Measurements from ENCODE around the gene MID2. TPM values are rescaled to one million over a fixed set of nuclear protein-coding genes. Genes with fewer than 3 reads are reported as not detected.

The MID2 gene
- total and polyA plus RNA-seq, 2 experiments from 2014 or later, result 0.84 to 2.1 TPM

DNA sequence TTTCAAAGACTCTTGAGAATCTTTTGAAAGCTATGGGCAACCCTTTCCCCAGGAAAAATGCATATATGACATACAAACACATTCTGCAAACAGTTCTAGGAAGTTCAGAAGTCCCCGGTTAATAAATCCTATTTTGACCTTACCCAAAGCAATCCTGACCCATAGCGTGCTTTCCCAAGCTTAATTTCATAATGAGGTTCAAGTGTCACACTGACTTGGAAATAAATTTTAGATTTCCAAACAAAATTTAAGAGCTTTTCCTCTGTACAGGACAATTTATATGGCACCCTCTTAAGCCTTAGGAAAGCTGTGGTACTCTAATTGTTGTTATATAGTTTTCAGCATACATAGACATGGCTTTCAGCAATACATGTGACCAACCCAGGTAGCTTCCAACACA, 11.3 kb downstream of the MID2 start:
- no peaks in the 10 kb centered on the region for H3K27me3 ChIP-seq (ENCODE audit: insufficient read depth)
- no peaks in the 10 kb centered on the region for H3K36me3 ChIP-seq (ENCODE audit: insufficient read depth)
- DNase-seq (ENCODE audit: low spot score) (no peak), ATAC-seq (no peak)
- no peaks in the 10 kb centered on the region for H3K36me3 Mint-ChIP-seq (ENCODE audit: low read depth)
- H3K4me2 ChIP-seq, result no peak overlapping the region
- H3F3A ChIP-seq (replicated peaks; ENCODE audit: low read depth), result no peaks in the 10 kb centered on the region
- no peak for TF ChIP-seq STAT1 (IDR thresholded peaks at IDR 0.05; ENCODE audit: unreplicated experiment)
- TF ChIP-seq, protein P1, sequence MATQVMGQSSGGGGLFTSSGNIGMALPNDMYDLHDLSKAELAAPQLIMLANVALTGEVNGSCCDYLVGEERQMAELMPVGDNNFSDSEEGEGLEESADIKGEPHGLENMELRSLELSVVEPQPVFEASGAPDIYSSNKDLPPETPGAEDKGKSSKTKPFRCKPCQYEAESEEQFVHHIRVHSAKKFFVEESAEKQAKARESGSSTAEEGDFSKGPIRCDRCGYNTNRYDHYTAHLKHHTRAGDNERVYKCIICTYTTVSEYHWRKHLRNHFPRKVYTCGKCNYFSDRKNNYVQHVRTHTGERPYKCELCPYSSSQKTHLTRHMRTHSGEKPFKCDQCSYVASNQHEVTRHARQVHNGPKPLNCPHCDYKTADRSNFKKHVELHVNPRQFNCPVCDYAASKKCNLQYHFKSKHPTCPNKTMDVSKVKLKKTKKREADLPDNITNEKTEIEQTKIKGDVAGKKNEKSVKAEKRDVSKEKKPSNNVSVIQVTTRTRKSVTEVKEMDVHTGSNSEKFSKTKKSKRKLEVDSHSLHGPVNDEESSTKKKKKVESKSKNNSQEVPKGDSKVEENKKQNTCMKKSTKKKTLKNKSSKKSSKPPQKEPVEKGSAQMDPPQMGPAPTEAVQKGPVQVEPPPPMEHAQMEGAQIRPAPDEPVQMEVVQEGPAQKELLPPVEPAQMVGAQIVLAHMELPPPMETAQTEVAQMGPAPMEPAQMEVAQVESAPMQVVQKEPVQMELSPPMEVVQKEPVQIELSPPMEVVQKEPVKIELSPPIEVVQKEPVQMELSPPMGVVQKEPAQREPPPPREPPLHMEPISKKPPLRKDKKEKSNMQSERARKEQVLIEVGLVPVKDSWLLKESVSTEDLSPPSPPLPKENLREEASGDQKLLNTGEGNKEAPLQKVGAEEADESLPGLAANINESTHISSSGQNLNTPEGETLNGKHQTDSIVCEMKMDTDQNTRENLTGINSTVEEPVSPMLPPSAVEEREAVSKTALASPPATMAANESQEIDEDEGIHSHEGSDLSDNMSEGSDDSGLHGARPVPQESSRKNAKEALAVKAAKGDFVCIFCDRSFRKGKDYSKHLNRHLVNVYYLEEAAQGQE (IDR thresholded peaks at IDR 0.05; ENCODE audit: unreplicated experiment), result no peak
- no peak for TF ChIP-seq EZH2phosphoT487 (IDR thresholded peaks at IDR 0.05; ENCODE audit: unreplicated experiment)
- TF ChIP-seq ZNF114 (CRISPR knock-in tag; IDR thresholded peaks at IDR 0.05), result no peak
- no peak for TF ChIP-seq NANOG (IDR thresholded peaks at IDR 0.05; ENCODE audit: borderline replicate concordance)
- H3K27me3 Mint-ChIP-seq (ENCODE audit: insufficient read depth, low read depth, poor library complexity), result no peaks in the 10 kb centered on the region
- H2AFZ ChIP-seq, result no peak overlapping the region
- no peak overlapping the region for H3K4me3 Mint-ChIP-seq
- H3K4me1 Mint-ChIP-seq, result no peaks in the 10 kb centered on the region
- no peaks in the 10 kb centered on the region for H3K4me1 ChIP-seq (ENCODE audit: insufficient read depth)
- H3K4me3 ChIP-seq, result no peak overlapping the region
- H3K9me2 ChIP-seq (ENCODE audit: insufficient read depth), result no peaks in the 10 kb centered on the region
- no peak overlapping the region for H3K27ac Mint-ChIP-seq
- H4K20me1 ChIP-seq (replicated peaks; ENCODE audit: insufficient read depth), result no peaks in the 10 kb centered on the region
- no peak overlapping the region for H3K27ac ChIP-seq (ENCODE audit: low read depth)
- no peaks in the 10 kb centered on the region for H3K79me2 ChIP-seq (replicated peaks; ENCODE audit: insufficient read depth)
- no peaks in the 10 kb centered on the region for H3K9me3 Mint-ChIP-seq

DNA sequence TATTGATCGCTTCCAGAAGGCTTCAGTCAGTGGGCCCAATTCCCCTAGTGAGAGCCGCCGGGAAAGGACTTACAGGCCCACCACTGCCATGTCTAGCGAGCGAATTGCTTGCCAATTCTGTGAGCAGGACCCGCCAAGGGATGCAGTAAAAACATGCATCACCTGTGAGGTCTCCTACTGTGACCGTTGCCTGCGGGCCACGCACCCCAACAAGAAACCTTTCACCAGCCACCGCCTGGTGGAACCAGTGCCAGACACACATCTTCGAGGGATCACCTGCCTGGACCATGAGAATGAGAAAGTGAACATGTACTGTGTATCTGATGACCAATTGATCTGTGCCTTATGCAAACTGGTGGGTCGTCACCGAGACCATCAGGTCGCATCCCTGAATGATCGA, 15.3 kb downstream of the MID2 start:
- no peak for DNase-seq (ENCODE audit: low spot score)
- Mint-ChIP-seq H3K27ac (no peak overlapping the region), H3K4me3 (no peak overlapping the region), H3K4me1 (no peaks in the 10 kb centered on the region), H3K27me3 (ENCODE audit: insufficient read depth, low read depth, poor library complexity) (no peaks in the 10 kb centered on the region), H3K36me3 (ENCODE audit: low read depth) (no peaks in the 10 kb centered on the region), H3K9me3 (no peaks in the 10 kb centered on the region)
- Histone ChIP-seq H3K9me2 (ENCODE audit: insufficient read depth) (no peaks in the 10 kb centered on the region), H2AFZ (no peak overlapping the region), H3K79me2 (replicated peaks; ENCODE audit: insufficient read depth) (no peaks in the 10 kb centered on the region), H3K36me3 (ENCODE audit: insufficient read depth) (no peaks in the 10 kb centered on the region), H3F3A (replicated peaks; ENCODE audit: low read depth) (no peaks in the 10 kb centered on the region), H3K27me3 (ENCODE audit: insufficient read depth) (no peaks in the 10 kb centered on the region), H3K4me3 (no peak overlapping the region), H3K4me2 (no peak overlapping the region), H3K27ac (ENCODE audit: low read depth) (no peak overlapping the region), H4K20me1 (replicated peaks; ENCODE audit: insufficient read depth) (no peaks in the 10 kb centered on the region), H3K4me1 (ENCODE audit: insufficient read depth) (no peaks in the 10 kb centered on the region)
- ATAC-seq, result no peak
- TF ChIP-seq, protein P2, sequence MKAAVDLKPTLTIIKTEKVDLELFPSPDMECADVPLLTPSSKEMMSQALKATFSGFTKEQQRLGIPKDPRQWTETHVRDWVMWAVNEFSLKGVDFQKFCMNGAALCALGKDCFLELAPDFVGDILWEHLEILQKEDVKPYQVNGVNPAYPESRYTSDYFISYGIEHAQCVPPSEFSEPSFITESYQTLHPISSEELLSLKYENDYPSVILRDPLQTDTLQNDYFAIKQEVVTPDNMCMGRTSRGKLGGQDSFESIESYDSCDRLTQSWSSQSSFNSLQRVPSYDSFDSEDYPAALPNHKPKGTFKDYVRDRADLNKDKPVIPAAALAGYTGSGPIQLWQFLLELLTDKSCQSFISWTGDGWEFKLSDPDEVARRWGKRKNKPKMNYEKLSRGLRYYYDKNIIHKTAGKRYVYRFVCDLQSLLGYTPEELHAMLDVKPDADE (IDR thresholded peaks at IDR 0.05), result no peak
- TF ChIP-seq ZNF331 (CRISPR knock-in tag; IDR thresholded peaks at IDR 0.05; ENCODE audit: low read depth) (no peak), CREB1 (CRISPR knock-in tag; IDR thresholded peaks at IDR 0.05; ENCODE audit: low read depth) (no peak), JUNB (IDR thresholded peaks at IDR 0.05; ENCODE audit: unreplicated experiment) (no peak), ZNF114 (CRISPR knock-in tag; IDR thresholded peaks at IDR 0.05) (no peak), NANOG (IDR thresholded peaks at IDR 0.05; ENCODE audit: borderline replicate concordance) (no peak)
- TF ChIP-seq, protein P1 (IDR thresholded peaks at IDR 0.05; ENCODE audit: unreplicated experiment), result no peak
- TF ChIP-seq, protein P3, sequence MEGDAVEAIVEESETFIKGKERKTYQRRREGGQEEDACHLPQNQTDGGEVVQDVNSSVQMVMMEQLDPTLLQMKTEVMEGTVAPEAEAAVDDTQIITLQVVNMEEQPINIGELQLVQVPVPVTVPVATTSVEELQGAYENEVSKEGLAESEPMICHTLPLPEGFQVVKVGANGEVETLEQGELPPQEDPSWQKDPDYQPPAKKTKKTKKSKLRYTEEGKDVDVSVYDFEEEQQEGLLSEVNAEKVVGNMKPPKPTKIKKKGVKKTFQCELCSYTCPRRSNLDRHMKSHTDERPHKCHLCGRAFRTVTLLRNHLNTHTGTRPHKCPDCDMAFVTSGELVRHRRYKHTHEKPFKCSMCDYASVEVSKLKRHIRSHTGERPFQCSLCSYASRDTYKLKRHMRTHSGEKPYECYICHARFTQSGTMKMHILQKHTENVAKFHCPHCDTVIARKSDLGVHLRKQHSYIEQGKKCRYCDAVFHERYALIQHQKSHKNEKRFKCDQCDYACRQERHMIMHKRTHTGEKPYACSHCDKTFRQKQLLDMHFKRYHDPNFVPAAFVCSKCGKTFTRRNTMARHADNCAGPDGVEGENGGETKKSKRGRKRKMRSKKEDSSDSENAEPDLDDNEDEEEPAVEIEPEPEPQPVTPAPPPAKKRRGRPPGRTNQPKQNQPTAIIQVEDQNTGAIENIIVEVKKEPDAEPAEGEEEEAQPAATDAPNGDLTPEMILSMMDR (conservative IDR thresholded peaks at IDR 0.05; ENCODE audit: low read depth in 2 of 2), result no peak
